NCI-H2029 (cell line): Measurements from ENCODE around the gene DXO.
"Not testable (repeated sequence)": the region's sequence is repeated elsewhere in the genome, so short reads cannot be mapped to it uniquely, and the experiment has no call there.

ENCODE experiments used
- DNase-seq: peaks from one replicate; lab custom pipeline; 2025; lab: John Stamatoyannopoulos, UW

The DXO gene

DNA sequence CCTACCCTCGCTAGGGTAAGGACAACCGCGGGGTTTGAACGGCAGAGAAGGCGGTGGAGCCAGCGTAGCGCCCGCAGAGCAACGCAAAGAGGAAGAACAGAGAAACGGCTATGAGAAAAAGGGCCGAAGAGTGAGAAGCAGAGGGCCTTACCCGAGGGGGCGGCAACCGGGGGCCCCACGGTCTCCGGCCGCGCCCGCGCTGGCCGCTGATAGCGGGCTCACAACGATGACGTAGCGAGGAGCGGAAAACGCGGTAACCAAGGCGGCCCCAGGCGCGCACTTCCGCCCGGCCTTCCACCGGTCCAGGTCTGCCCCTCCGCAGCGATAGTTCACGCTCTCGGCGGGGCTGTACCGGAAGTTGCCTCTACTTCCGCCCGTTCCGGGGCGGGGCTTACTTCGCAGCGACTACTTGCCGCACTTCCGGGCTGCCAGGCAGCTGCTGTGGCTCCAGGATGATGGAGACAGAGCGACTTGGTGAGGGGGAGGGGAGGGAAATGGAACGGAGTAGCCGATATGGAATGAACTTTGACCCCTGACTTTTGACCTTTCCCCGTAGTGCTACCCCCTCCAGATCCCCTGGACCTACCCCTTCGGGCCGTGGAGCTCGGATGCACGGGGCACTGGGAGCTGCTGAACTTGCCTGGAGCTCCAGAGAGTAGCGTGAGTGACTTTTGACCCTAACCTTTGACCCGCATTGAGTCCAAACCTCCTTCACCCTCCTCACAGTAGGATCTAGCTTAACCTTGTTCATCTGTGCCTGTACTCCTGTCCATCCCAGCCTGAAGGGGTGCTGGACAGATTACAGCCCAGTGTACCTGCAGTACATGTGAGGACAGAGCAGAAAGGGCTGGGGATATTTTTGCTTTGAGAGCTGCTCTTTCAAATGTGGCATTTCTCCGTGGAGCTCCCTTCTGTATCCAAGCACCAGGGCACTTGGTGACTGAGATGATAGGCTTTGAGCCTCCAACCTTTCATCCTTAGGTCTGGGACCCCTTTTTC, 12.9 kb downstream of the DXO start, which contains the start of the genes NELFE and SKIC2:
Gene NELFE (minus strand): TSS at position 231 of the 999 bp plus-strand sequence. CDS start 525 bp downstream, outside the sequence.
Gene SKIC2 (plus strand): TSS at position 435 of the 999 bp plus-strand sequence. CDS start 18 bp downstream, at position 453.
- DNase-seq = peak; percentile 96

DNA sequence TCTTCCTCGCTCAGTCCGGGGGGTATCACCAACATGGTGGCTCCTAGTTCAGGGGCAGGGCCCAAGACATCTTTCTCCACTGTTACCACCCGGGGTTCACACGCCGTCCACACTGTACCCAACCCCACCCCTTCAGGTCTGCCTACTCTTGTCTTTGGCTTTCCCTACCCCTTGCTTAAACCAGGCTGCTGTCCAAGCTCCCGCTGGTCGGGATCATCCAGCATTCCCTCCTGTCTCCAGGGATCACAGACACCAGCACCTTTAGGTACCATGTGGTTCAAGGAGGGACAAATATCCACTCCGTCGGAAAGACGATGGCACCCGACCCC, 13.6 kb downstream of the DXO start:
- no peak for DNase-seq

DNA sequence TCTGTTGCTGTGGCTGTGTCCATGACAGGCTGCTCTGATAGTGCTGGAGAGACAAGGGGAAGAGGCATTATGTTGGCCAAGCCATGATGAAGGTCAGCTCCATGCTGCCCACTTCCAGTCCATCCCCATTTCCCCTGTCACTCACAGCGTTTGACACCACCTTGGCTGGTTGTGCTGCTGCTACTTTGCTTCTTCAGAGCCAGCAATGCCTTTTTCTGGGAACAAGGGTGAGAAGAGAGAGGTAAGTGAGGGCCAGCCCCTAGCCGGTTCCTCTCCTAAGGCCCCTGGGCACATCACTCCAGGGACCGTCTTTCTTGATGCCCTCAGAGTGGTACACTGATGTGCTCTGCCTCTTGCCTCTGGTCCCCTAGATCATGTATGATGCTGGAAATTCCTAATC, 15.1 kb downstream of the DXO start:
- no peak for DNase-seq

DNA sequence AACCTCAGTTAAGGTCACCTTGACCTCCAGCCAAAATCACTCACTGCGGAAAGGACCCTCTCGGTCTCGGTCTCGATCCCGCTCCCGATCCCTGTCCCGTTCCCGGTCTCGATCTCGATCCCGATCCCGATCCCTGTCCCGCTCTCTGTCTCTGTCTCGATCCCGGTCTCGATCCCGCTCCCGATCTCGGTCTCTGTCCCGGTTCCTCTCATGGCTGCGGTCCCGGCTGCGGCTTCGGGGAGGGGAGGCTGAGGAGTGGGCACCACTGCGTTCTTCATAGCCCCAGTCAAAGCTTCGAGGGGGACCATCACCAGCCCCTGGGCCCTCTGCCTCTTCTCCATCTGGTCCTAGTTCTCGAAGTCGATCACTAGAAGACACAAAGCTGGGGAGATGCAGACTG, 17.4 kb downstream of the DXO start:
- DNase-seq = no peak

DNA sequence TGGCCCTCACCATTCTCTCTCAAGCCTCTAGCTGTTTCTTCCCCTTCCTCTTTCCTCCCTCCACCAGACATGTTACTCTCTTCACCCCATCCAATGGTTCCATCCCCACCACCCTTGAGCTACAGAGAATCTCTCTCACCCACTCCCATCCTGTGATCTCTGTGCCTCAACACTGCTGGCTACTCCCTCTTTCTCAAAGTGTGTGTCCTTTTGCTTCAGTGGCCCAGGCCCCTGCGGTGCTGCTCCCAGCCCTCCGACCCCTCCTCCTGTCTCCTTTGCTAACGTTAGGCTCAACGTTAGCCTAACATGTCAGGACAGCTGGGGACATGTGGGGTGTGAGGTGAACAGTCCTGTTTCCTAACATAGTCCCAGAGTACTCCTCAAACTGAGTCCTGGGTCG, 19.0 kb downstream of the DXO start:
- DNase-seq = no peak

DNA sequence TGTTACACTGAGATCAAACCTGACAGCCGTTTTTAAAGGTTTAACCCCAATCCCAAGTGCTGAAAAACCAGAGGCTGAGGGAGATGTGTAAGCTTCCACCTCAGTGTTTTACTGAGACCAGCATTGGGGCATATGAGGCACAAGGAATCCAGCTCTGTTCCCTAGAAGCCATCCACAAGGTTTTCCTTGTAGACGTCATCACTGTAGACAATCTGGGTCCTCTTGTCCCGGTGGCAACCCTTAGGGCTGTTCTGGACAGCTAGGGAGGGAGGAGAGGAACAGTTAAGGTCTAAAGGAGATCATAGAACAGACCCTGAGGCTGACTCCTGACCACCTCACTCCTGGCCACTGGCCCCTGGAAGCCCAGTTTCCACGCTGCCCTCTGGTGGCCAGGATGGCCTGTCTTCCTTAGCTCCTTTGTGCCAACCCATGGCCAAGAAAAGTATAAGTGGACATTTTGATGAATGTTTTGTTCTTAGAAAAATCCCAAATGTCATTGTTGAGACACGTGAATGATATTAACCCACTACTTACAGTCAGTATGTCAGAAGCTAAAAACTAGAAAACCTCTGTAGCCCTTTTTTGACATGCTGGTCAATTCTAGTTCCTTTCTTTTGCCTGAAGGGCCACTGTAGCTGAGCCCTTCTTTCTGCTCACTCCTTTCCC, 19.7 kb downstream of the DXO start:
- no peak for DNase-seq

DNA sequence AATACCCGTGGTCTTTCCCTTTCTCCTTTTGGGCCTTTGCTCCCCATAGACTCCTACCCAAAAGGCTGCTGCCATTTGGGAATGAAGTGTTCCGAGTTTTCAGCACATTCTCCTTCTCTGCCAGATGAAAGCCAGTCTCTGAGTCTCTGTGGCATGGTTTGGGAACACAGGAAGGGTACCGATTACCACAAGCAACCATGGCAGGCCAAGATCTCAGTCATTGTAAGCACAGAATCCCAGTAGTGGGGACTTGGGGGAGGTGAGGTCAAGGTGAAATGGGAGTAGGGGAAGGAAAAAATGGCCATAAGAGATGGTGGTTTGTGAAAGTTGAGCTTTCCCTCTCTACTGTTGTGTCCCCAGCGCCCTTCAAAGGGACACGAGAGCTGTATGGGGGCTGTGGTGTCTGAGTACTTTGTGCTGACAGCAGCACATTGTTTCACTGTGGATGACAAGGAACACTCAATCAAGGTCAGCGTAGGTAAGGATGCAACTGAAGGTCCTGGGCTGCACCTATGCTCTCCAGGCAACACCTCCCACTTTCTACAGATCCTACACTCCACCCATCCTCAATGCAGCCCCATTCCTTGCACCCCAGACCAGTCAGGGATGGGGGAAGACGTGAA, 21.9 kb downstream of the DXO start:
- no peak for DNase-seq

DNA sequence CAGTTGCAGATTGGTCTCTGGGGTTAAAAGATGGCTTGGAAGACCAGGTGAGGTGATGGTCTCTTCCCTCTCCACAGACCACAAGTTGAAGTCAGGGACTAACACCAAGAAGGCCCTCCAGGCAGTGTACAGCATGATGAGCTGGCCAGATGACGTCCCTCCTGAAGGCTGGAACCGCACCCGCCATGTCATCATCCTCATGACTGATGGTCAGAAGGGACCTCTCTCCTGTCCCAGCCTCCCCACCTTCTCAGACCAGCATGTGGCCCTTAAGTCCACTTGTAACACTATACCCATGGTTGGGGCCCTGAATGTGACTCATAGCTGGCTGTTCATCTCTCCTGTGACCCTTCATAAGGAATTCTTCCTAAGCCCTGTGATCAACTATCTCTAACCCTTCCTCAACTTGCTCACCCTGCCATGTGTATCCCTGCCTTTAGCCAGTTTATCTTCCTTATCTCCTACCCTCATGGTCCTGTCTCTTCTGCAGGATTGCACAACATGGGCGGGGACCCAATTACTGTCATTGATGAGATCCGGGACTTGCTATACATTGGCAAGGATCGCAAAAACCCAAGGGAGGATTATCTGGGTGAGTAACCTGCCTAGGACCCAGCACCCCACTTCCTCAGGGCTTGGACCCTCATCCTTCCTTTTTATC, 23.1 kb downstream of the DXO start:
- DNase-seq = no peak

DNA sequence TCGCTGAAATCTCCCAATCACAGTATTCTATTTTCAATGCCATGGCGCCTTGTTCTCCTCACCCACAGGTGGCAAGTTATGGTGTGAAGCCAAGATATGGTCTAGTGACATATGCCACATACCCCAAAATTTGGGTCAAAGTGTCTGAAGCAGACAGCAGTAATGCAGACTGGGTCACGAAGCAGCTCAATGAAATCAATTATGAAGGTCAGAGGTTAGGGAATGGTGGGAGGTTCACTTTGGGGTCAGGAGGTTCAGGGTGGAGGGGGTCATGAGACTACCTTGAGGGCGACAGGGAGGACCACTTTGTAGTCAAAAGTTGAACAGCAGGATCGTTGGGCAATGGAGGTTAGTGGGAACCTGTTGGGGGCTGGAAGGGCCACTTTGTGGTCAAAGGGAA, 23.6 kb downstream of the DXO start:
- DNase-seq = no peak

DNA sequence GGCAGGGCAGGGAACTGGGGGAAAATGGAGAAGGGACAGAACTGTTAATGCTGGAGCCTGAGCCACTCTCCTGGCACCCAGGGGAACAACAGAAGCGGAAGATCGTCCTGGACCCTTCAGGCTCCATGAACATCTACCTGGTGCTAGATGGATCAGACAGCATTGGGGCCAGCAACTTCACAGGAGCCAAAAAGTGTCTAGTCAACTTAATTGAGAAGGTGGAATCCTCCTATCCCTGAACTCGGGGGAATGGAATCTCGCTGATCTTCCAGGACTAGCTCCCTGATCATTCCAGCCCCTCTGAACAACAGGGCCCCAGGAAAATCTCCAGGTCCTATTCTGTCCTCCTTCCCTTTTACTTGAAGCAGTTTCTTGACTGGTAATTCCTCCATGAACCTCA, 24.1 kb downstream of the DXO start:
- no peak for DNase-seq

DNA sequence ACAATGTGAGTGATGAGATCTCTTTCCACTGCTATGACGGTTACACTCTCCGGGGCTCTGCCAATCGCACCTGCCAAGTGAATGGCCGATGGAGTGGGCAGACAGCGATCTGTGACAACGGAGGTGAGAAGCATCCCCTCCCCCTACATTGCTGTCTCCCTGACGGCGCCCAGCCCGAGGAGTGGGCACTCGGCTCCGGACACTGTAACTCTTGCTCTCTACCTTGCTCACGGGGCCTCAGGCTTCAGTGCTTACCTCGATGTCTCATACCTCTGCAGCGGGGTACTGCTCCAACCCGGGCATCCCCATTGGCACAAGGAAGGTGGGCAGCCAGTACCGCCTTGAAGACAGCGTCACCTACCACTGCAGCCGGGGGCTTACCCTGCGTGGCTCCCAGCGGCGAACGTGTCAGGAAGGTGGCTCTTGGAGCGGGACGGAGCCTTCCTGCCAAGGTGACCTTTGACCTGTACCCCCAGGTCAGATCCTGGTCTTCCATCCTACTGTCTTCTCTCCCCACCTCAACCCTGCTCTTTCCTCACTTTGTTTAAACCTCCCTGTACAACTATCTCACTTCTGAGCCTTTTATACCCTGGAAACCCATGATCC, 24.8 kb downstream of the DXO start:
- DNase-seq = no peak

DNA sequence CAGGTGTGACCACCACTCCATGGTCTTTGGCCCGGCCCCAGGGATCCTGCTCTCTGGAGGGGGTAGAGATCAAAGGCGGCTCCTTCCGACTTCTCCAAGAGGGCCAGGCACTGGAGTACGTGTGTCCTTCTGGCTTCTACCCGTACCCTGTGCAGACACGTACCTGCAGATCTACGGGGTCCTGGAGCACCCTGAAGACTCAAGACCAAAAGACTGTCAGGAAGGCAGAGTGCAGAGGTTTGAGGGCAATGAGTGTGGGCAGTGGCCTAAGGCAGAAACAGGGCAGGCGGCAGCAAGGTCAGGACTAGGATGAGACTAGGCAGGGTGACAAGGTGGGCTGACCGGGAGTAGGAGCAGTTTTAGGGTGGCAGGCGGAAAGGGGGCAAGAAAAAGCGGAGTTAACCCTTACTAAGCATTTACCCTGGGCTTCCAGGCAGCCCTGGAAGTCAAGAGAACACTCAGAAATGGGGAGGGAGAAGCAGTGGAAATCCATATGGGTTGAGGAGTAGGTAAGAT, 25.5 kb downstream of the DXO start:
- DNase-seq = no peak

DNA sequence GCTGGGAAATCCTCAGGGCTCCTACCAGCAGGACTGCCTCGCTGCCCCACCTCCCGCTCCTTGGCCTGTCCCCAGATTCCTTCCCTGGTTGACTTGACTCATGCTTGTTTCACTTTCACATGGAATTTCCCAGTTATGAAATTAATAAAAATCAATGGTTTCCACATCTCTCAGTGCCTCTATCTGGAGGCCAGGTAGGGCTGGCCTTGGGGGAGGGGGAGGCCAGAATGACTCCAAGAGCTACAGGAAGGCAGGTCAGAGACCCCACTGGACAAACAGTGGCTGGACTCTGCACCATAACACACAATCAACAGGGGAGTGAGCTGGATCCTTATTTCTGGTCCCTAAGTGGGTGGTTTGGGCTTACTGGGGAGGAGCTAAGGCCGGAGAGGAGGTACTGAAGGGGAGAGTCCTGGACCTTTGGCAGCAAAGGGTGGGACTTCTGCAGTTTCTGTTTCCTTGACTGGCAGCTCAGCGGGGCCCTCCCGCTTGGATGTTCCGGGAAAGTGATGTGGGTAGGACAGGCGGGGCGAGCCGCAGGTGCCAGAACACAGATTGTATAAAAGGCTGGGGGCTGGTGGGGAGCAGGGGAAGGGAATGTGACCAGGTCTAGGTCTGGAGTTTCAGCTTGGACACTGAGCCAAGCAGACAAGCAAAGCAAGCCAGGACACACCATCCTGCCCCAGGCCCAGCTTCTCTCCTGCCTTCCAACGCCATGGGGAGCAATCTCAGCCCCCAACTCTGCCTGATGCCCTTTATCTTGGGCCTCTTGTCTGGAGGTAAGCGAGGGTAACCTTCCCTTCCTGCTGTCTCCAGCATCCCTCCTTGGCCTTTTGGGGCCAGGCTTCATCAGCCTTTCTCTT, 26.2 kb downstream of the DXO start, which contains the start of gene CFB:
Gene CFB (plus strand): TSS at position 589 of the 863 bp plus-strand sequence. CDS start 127 bp downstream, at position 716.
- no peak for DNase-seq

DNA sequence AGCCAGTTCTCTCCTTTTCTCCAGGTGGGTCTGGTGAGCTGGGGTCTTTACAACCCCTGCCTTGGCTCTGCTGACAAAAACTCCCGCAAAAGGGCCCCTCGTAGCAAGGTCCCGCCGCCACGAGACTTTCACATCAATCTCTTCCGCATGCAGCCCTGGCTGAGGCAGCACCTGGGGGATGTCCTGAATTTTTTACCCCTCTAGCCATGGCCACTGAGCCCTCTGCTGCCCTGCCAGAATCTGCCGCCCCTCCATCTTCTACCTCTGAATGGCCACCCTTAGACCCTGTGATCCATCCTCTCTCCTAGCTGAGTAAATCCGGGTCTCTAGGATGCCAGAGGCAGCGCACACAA, 26.8 kb downstream of the DXO start:
- no peak for DNase-seq

DNA sequence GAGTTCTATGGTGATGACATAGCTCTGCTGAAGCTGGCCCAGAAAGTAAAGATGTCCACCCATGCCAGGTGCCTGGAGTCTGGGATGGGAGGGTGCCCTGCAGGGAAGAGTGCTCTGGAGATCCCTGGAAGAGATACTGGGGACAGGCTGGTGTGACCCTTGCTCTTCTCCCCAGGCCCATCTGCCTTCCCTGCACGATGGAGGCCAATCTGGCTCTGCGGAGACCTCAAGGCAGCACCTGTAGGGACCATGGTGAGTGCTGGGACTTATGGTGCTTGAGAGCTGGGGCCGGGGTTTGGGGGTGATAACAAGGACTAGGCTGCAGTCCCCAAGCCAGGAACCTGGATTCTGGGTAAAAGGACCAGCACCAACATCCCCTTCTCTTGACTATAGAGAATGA, 28.2 kb downstream of the DXO start:
- DNase-seq = no peak

DNA sequence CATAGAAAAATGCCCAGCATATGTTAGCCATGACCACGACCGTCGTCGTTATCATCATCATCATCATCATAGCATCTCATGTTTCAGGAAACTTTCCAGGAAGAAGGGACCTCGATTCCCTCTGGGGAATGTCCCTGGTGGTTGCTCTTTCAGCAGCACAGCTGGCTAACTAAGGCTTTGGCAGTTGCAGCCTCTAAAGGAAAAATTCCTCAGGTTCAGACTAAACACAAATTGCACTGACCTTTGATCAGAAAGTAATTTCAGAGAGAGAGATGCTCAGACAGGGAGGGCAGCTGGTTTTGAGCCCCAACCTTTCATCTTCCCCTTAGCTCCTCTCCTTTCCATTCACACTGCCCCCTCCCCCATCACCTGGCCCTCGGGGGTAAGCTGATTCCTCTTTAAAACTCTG, 31.7 kb downstream of the DXO start:
- no peak for DNase-seq

DNA sequence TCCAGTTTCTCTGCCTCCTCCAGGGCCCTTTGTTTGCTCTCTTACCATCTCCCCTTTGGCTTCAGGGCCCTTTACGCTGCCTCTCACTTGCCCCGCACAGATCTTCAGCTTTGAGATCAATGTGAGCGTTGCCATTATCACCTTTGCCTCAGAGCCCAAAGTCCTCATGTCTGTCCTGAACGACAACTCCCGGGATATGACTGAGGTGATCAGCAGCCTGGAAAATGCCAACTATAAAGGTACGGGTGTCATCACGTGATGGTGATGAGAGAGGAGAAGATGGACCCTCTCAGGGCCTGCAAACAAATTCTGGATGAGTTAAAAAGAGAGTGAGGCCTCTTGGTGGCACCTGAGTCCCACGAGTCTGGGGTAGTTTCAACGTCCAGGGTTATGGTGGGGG, 36.1 kb downstream of the DXO start:
- DNase-seq = no peak

DNA sequence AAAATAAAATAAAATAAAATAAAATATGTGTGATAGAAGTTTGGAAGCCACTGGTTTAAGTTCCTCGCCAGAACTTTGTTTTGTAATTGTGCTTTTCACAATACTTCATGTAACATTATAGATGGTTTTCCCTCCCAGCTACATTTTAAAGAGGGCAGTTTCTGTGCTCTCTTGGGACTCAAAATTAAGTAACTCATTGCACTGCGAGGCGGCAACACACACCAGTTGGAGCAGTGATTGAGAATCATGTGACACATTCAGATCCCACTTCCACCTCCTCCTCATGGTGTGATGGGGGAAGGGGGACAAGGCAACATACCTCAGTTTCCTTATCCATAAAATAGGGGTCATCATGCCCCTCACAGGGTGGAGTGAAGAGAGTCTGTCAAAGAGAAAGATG, 36.9 kb downstream of the DXO start:
- no peak for DNase-seq

DNA sequence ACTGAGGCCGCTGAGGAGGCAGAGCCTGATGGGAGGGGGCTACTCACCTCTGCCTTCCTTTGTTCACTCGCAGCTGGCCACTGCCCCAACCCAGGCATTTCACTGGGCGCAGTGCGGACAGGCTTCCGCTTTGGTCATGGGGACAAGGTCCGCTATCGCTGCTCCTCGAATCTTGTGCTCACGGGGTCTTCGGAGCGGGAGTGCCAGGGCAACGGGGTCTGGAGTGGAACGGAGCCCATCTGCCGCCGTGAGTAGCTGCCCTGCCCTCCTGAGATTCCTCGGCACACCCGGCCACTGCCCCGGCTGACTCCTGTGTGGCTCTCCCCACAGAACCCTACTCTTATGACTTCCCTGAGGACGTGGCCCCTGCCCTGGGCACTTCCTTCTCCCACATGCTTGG, 38.4 kb downstream of the DXO start:
- no peak for DNase-seq

DNA sequence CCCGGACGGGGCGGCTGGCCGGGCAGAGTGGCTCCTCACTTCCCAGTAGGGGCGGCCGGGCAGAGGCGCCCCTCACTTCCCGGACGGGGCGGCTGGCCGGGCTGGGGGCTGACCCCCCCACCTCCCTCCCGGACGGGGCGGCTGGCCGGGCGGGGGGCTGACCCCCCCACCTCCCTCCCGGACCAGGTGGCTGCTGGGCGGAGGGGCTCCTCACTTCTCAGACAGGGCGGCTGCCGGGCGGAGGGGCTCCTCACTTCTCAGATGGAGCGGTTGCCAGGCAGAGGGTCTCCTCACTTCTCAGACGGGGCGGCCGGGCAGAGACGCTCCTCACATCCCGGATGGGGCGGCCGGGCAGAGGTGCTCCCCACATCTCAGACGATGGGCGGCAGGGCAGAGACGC, 39.8 kb downstream of the DXO start:
- DNase-seq = not testable (repeated sequence)

DNA sequence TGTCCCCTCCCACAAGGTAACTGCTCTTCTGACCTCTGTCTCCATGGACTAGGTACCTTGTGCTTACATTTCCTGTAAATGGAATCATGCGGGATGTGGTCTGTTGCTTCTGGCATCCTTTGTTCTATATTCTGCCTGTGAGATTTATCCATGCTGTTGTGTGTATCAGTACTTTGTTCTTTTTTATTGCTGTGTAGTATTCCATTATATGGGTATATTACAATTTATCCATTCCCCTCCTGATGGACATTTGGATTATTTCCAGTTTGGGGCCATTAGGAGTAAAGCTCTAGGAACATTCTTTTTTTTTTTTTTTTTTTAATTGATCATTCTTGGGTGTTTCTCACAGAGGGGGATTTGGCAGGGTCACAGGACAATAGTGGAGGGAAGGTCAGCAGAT, 41.0 kb downstream of the DXO start:
- no peak for DNase-seq
